ENCODE results near the gene INTS1. TPM values are rescaled to one million over a fixed set of nuclear protein-coding genes. Genes with fewer than 3 reads are reported as not detected.

The INTS1 gene
- total RNA-seq, 4 donors from 2014 or later, result 45.7 to 96.5 (median 75.8) TPM

DNA sequence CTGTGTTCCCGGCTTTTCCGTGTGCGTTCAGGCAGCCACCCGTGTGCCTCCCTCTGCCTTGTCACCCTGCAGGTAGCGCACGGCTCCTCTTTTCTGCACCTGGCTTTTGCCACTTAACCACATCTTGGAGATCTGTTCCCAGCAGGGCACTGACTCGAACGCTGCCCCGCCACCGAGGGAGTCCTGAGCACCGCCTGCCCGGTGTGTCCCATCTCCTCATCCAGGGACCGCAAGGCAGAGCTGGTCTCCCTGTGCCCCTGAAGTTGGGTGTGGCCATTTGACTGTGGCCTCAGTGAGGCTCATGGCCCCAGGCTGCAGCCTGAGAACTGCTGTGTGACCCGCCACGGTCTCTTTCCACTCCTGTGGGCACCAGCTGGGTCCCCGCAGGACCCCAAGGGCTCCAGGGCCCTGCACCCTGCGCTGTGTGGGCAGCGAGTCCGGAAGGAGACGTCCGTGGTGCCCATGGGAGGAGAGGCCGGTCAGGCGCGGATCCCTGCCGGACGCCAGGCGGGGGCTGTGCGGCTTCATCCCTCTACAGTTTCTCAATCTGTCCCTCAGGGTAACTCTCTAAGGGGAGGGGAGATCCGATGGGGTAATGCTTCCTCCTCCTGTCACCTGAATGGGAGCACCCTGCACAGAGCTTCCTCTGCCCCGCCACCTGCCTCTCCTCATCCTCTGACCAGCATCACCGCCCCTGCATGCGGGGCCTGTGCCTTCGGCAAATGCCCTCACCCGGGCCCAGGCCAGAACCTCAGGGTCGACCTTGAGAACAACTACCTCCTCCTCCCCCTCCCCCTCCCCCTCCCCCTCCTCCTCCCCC lies 1.8 kb upstream of the INTS1 start:
- Histone ChIP-seq H3K4me1 (peaks cover 31% of the 10 kb centered on the region), H3K36me3 (peaks cover 10% of the 10 kb centered on the region), H3K27me3 (no peaks in the 10 kb centered on the region), H3K27ac (no peak overlapping the region), H3K4me3 (no peak overlapping the region), H3K9me3 (no peaks in the 10 kb centered on the region)
- no peak for TF ChIP-seq POLR2A (IDR thresholded peaks at IDR 0.05)
- no peak for TF ChIP-seq CTCF (IDR thresholded peaks at IDR 0.05)
- no peak for TF ChIP-seq EP300 (IDR thresholded peaks at IDR 0.05)
- TF ChIP-seq POLR2AphosphoS5 (IDR thresholded peaks at IDR 0.05), result no peak
- 79% methylated on average over 19 of the region's 35 CpGs for WGBS
- no peak for DNase-seq (ENCODE audit: low spot score in 2 of 2)

- peaks cover 31% of the 10 kb centered on the region for H3K4me1 ChIP-seq
- H3K27me3 ChIP-seq, result no peaks in the 10 kb centered on the region
- no peak overlapping the region for H3K27ac ChIP-seq
- 47% methylated on average over 21 of the region's 24 CpGs for WGBS
- no peaks in the 10 kb centered on the region for H3K9me3 ChIP-seq
- peaks cover 35% of the 10 kb centered on the region for H3K36me3 ChIP-seq
- peak overlapping the region; percentile 90 for H3K4me3 ChIP-seq
- no peak for TF ChIP-seq EP300 (IDR thresholded peaks at IDR 0.05)
- TF ChIP-seq POLR2AphosphoS5 (IDR thresholded peaks at IDR 0.05), result no peak
- TF ChIP-seq POLR2A (IDR thresholded peaks at IDR 0.05), result no peak
- no peak for TF ChIP-seq CTCF (IDR thresholded peaks at IDR 0.05)
- DNase-seq (ENCODE audit: low spot score in 2 of 2), result no peak
Measured at GRCh38 chr7:1503390-1503789, 799 bp downstream of the INTS1 start.

DNA sequence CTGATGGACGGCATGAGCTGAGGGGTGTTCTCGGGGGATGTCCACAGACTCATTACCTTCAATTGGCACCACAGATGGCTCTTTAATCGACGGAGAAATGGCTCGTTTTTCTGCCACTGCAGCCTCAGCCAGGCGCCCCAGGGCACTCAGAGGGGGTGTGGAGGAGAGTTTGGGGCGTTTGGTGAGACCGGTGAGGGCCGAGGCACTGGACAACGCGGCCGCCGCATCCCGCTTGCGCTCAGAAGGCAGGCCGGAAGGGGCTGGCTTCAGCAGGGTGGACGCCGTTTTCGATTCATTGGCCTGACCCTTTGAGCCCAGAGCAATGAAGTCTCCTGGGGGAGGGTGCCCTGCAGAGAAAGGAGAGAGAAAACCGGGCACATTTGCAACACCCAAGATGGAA lies 1.3 kb downstream of the INTS1 start:
- DNase-seq (ENCODE audit: low spot score in 2 of 2), result no peak
- Histone ChIP-seq H3K4me1 (peaks cover 31% of the 10 kb centered on the region), H3K27me3 (no peaks in the 10 kb centered on the region), H3K4me3 (peak overlapping the region; percentile 90), H3K9me3 (no peaks in the 10 kb centered on the region), H3K36me3 (peaks cover 41% of the 10 kb centered on the region), H3K27ac (no peak overlapping the region)
- no peak for TF ChIP-seq POLR2A (IDR thresholded peaks at IDR 0.05)
- no peak for TF ChIP-seq CTCF (IDR thresholded peaks at IDR 0.05)
- no peak for TF ChIP-seq EP300 (IDR thresholded peaks at IDR 0.05)
- TF ChIP-seq POLR2AphosphoS5 (IDR thresholded peaks at IDR 0.05), result no peak
- WGBS, result 83% methylated on average over 13 of the region's 20 CpGs

- TF ChIP-seq CTCF (IDR thresholded peaks at IDR 0.05) (no peak), EP300 (IDR thresholded peaks at IDR 0.05) (no peak), POLR2A (IDR thresholded peaks at IDR 0.05) (no peak), POLR2AphosphoS5 (IDR thresholded peaks at IDR 0.05) (no peak)
- Histone ChIP-seq H3K4me3 (no peak overlapping the region), H3K36me3 (peaks cover 52% of the 10 kb centered on the region), H3K4me1 (peaks cover 26% of the 10 kb centered on the region), H3K27me3 (no peaks in the 10 kb centered on the region), H3K9me3 (no peaks in the 10 kb centered on the region), H3K27ac (no peak overlapping the region)
- no peak for DNase-seq (ENCODE audit: low spot score in 2 of 2)
- 82% methylated on average over 17 of the region's 21 CpGs for WGBS
Measured at GRCh38 chr7:1501487-1502270, 2.5 kb downstream of the INTS1 start.
